Measurements from ENCODE around the gene CAMKK1. TPM values are rescaled to one million over a fixed set of nuclear protein-coding genes. Genes with fewer than 3 reads are reported as not detected.
A peak's percentile ranks its signal among the peaks of the same experiment; 100 is the strongest.

CAMKK1 gene
- total and polyA plus RNA-seq, 2 donors from 2014 or later: 2.6 to 6.0 TPM

DNA sequence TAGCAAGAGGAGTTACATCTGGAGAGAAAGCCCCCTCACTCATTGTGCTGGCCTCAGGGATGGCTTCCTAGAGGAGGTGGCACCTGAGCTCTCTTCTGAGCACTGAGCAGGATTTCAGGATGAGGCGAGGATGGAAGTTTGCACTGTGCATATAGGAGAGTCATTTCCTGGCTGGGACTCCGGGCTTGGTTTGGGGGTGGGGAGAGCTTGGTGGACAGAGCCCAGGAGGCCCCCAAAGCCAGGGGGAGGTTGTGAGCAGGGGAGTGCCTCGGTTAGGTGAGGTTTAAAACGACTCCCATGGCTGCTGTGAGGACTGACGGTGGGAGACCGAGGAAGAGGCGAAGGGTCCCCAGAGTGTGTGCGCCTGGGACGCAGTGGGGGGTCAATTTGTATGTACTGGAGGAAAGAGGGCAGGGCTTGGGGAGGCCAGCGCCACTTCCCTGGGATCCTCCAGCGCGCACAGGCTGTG is 1.2 kb downstream of the CAMKK1 start:
- TF ChIP-seq, protein P1, sequence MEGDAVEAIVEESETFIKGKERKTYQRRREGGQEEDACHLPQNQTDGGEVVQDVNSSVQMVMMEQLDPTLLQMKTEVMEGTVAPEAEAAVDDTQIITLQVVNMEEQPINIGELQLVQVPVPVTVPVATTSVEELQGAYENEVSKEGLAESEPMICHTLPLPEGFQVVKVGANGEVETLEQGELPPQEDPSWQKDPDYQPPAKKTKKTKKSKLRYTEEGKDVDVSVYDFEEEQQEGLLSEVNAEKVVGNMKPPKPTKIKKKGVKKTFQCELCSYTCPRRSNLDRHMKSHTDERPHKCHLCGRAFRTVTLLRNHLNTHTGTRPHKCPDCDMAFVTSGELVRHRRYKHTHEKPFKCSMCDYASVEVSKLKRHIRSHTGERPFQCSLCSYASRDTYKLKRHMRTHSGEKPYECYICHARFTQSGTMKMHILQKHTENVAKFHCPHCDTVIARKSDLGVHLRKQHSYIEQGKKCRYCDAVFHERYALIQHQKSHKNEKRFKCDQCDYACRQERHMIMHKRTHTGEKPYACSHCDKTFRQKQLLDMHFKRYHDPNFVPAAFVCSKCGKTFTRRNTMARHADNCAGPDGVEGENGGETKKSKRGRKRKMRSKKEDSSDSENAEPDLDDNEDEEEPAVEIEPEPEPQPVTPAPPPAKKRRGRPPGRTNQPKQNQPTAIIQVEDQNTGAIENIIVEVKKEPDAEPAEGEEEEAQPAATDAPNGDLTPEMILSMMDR (IDR thresholded peaks at IDR 0.05; ENCODE audit: borderline replicate concordance, extremely low read depth, insufficient read depth): no peak
- Histone ChIP-seq H3K27me3 (ENCODE audit: control insufficient read depth, insufficient read depth, low read length) (peaks cover 4% of the 10 kb centered on the region), H3K36me3 (ENCODE audit: control insufficient read depth in 2 of 3, insufficient read depth in 3 of 3, low read length in 3 of 3) (no peaks in the 10 kb centered on the region), H3K9me3 (ENCODE audit: control insufficient read depth in 2 of 3, insufficient read depth in 1 of 3, low read length in 3 of 3) (no peaks in the 10 kb centered on the region), H3K4me1 (ENCODE audit: control insufficient read depth in 2 of 3, insufficient read depth in 2 of 3, low read depth in 1 of 3, low read length in 3 of 3) (peaks cover 0 to 31% (median 13%) of the 10 kb centered on the region in 3 donors), H3K27ac (ENCODE audit: low read depth in 2 of 2, low read length in 2 of 2) (peak overlapping the region in 1 of 2 donors; percentile 24), H3K4me3 (ENCODE audit: low read length in 3 of 3) (peak overlapping the region in 1 of 3 donors; percentile 44), H3K9ac (ENCODE audit: low read length in 3 of 3) (peak overlapping the region in 1 of 3 donors; percentile 3)
- no peak for FAIRE-seq
- intact Hi-C loops (cut with DNase I): no loop called here
- DNase-seq: no peak

DNA sequence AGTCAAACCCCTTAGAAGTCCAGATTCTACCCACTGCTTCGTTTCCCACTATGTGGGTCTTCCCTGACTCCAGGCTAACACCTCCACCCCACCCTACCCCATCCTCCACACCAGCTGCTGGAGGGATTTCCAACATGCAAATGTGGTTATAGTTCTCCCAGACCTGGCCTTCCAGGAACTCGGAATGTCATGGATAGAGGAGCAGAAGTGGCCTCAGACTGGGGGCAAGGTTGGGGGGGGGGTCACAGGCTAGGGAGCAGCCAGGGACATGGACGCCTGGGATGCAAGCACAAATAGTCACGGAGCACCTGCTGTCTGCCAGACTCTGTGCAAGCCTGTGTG is 2.0 kb downstream of the CAMKK1 start:
- H3K27me3 ChIP-seq (ENCODE audit: control insufficient read depth, insufficient read depth, low read length): peaks cover 4% of the 10 kb centered on the region
- no peaks in the 10 kb centered on the region for H3K36me3 ChIP-seq (ENCODE audit: control insufficient read depth in 2 of 3, insufficient read depth in 3 of 3, low read length in 3 of 3)
- no peaks in the 10 kb centered on the region for H3K9me3 ChIP-seq (ENCODE audit: control insufficient read depth in 2 of 3, insufficient read depth in 1 of 3, low read length in 3 of 3)
- H3K4me3 ChIP-seq (ENCODE audit: low read length in 3 of 3): no peak overlapping the region
- DNase-seq (no peak), FAIRE-seq (no peak)
- no peak overlapping the region for H3K27ac ChIP-seq (ENCODE audit: low read depth in 2 of 2, low read length in 2 of 2)
- H3K9ac ChIP-seq (ENCODE audit: low read length in 3 of 3): no peak overlapping the region
- TF ChIP-seq, protein P1 (IDR thresholded peaks at IDR 0.05; ENCODE audit: borderline replicate concordance, extremely low read depth, insufficient read depth): no peak
- H3K4me1 ChIP-seq (ENCODE audit: control insufficient read depth in 2 of 3, insufficient read depth in 2 of 3, low read depth in 1 of 3, low read length in 3 of 3): peaks cover 0 to 30% (median 13%) of the 10 kb centered on the region in 3 donors
- intact Hi-C loops (cut with DNase I): no loop called here

DNA sequence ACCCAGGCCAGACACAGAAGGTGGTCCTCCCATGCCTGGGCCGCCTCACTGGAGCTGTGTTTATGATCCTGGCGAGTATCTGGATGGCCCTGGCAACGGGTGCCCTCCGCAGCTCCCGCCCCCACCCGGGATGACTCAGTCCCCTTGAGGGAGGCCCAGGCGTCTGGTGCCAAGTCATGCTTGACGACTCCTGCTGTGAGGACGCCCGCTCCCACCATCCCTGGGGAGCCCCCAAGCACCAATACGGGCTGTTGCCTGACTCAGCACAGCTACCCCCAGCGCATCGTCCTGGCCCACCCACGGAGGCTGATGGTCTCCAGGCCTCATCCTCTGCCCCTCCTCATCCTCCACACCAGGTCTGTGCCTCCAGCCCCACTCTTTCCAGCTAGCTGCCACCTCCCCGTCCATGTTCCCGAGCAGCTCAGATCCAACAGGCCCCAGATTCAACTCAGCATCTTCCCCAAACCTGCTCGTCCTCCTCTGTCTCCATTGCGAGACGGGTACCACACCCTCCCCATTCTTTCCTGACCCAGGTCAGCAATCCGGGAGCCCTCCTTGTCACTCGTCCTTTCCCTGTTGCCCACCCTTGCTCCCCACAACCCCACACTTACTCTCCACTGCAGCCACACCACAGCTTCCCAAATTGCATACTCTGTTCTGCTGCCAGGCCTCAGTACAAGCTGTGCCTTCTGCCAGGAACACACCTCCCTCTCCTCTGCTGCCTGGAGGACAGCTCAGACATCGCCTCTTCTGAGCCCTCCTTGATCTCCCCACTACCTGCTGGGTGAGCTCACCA is 2.6 kb downstream of the CAMKK1 start:
- Histone ChIP-seq H3K36me3 (ENCODE audit: control insufficient read depth in 2 of 3, insufficient read depth in 3 of 3, low read length in 3 of 3) (no peaks in the 10 kb centered on the region), H3K9me3 (ENCODE audit: control insufficient read depth in 2 of 3, insufficient read depth in 1 of 3, low read length in 3 of 3) (no peaks in the 10 kb centered on the region), H3K4me1 (ENCODE audit: control insufficient read depth in 2 of 3, insufficient read depth in 2 of 3, low read depth in 1 of 3, low read length in 3 of 3) (peaks cover 0 to 33% (median 13%) of the 10 kb centered on the region in 3 donors), H3K9ac (ENCODE audit: low read length in 3 of 3) (no peak overlapping the region), H3K27ac (ENCODE audit: low read depth in 2 of 2, low read length in 2 of 2) (no peak overlapping the region), H3K27me3 (ENCODE audit: control insufficient read depth, insufficient read depth, low read length) (peaks cover 4% of the 10 kb centered on the region), H3K4me3 (ENCODE audit: low read length in 3 of 3) (no peak overlapping the region)
- intact Hi-C loops (cut with DNase I): no loop called here
- TF ChIP-seq, protein P1 (IDR thresholded peaks at IDR 0.05; ENCODE audit: borderline replicate concordance, extremely low read depth, insufficient read depth): no peak
- FAIRE-seq: no peak
- peak; percentile 75 to 93 (median 86) for DNase-seq
